Spleen (tissue), 7 donors: Measurements from ENCODE around the gene KIFBP.

Experiments used
- CTCF ChIP-seq, 11 experiments: fragments of 200-600 bp in 7 of 11; fragments of 450-650 bp in 4 of 11; sonication (generic) in 4 of 11; IDR thresholded peaks in 8 of 11; conservative IDR thresholded peaks in 3 of 11; 1 replicate in 7 of 11; 2 replicates in 4 of 11; pipeline versions ENCODE4 v1.4.0 to v1.8.0; 2016 to 2021; ENCODE audit warnings: antibody characterized with exemption in 11 of 11, inconsistent platforms in 4 of 11, mild to moderate bottlenecking in 1 of 11
- POLR2A ChIP-seq, 3 donors: fragments of 450-650 bp; IDR thresholded peaks; one replicate each; pipeline ENCODE4 v1.5.1; 2017; ENCODE audit warnings: antibody characterized with exemption in 3 of 3, mild to moderate bottlenecking in 1 of 3
- POLR2AphosphoS5 ChIP-seq, 3 donors: sonication (generic); formaldehyde crosslinking; IDR thresholded peaks; one replicate each; pipeline ENCODE4 v1.5.1; 2017; ENCODE audit warnings: antibody characterized with exemption in 3 of 3
- donor health status: DM: no; HTN: no; CAD: no; lungs with moderate emphysema.
- donor health status: DM: no; HTN: no; CAD: no.
- donor health status: DM: no; HTN: no; CAD: no.

GRCh38 chr10:68950598-68950997 lies 38.0 kb upstream of the KIFBP start:
- no peak for TF ChIP-seq POLR2A (IDR thresholded peaks at IDR 0.05)
- no peak for TF ChIP-seq CTCF (IDR thresholded peaks at IDR 0.05 in 8 of 11, conservative IDR thresholded peaks at IDR 0.05 in 3 of 11)
- TF ChIP-seq POLR2AphosphoS5 (IDR thresholded peaks at IDR 0.05), result no peak
